AG08396 (cell line): Measurements from ENCODE around the gene MIDN.

ENCODE experiments used
- DNase-seq: peaks from one replicate; pipeline ENCODE4 v3.0.0; 2012; ENCODE audit warnings: low spot score, mixed read lengths

The MIDN gene

DNA sequence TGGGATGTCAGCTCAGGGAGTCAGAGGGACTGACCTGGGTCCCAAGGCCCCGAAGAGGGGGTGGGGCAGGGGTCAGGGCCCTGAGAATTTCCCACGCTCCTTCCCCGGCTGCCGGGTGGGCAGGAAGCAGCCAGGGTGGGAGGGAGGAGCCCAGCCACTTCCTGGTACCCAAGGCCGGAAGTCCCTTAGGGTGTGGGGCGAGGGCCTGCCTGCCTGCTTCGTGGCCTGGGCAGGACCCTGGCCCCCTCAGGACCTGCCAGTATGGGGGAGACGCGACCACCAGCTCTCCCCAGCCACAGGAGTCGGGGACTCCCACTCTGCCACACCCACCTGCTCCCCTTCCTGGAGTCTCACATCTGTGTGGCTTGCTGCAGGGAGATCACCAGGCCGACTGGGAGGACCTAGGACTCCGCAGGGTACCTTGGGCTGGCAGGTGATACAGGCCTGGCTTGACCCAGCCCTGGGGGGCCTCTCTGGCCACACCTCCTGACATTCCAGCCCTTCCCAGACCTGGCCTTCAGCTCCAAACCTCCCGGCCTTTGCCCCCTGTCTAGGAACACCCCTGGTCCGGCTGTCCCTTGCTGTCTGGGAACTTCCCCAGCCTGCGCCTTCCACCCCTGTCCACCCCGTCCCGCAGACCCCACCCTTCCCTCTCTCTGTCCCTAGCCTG is 11.0 kb downstream of the MIDN start:
- DNase-seq = no peak

DNA sequence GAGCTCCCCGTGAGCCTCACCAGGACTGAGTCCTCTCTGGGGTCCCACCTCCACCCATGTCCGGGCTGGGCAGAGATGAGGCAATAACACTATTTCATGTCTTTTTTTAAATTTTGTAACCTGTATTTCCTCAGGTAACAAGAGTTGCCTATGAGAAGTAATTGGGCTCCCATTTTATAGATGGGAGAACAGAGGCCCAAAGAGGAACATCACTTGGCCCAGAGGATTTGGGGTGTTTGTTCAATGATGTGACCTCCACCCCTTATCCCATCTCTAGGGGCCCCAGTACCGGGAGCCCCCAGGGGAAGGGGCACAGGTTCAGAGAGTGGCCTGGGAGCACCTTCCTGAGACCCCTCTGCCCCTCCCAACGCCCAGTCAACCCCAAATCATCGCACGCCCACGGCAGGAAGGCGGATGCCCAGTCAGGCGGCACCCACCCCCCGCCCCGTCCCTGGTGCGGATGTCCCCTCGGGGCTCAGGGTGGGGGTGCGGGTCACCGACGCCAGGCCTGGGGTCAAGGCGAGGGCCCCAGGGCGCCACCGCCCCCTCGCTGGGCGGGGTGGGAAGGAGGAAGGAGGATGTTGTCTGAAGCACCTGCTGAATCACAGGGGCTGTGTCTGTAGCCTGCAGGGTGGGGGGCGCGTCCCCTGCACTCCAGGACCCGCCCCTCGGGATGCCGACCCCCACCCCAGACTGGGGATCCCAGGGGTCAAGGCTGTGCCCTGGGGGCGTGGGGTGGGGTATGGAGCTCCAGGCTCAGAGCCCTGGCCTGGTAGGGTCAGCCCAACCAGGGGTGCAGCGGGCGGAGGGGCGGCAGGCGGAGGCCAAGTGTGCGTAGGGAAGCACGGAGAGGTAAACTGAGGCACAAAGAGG is 11.7 kb downstream of the MIDN start:
- DNase-seq = no peak

DNA sequence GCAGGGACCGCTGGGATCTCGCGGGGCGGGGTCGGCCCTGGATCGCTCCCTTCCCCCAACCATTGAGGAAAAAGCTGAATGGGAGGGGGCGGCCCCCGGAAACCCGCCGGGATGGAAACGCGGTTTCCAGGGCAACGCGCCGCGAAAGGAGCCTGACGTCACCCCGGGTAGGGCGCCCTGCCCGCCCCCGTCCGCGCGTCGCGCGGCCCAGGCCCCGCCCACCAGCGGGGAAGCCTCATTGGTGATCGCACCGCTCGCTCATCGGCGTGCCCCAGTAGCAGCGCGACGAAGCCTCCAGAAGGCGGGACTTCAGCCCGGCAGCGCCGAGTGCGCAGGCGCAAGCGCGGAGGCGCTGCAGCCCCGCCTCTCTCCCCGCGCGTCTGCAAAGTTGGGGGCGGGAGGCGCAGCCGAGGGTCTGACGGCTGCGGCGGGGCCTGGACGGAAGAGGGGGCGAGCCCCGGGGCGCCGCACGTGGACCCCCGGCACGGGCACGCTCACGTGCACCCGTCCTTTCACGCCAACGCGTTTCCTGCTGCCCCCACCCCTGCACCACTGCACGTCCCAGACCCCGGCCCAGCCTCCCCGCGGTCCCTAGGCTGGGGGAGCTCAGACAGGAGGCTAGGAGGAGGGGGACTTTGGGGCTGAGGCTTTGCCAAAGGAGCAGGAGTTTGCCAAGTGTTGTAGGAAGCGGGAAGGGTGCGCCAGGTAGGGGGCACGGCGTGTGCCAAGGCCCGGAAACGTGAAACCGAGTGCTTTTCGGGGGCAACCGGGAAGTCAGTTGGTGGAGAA is 12.6 kb downstream of the MIDN start:
- DNase-seq = peak; percentile 97

DNA sequence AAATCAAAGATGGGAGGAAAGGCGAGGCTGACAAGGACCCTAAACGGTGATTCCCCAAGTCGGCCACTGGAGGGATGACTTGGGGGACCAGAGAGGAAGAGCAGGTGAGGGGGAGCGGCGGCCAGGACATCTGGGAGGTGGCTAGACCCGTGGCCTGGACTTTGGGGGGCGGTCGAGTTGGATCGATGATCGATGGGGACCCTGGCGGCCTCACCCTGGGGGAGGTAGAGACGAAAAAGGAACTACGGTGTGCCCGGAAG is 13.1 kb downstream of the MIDN start:
- DNase-seq = no peak

DNA sequence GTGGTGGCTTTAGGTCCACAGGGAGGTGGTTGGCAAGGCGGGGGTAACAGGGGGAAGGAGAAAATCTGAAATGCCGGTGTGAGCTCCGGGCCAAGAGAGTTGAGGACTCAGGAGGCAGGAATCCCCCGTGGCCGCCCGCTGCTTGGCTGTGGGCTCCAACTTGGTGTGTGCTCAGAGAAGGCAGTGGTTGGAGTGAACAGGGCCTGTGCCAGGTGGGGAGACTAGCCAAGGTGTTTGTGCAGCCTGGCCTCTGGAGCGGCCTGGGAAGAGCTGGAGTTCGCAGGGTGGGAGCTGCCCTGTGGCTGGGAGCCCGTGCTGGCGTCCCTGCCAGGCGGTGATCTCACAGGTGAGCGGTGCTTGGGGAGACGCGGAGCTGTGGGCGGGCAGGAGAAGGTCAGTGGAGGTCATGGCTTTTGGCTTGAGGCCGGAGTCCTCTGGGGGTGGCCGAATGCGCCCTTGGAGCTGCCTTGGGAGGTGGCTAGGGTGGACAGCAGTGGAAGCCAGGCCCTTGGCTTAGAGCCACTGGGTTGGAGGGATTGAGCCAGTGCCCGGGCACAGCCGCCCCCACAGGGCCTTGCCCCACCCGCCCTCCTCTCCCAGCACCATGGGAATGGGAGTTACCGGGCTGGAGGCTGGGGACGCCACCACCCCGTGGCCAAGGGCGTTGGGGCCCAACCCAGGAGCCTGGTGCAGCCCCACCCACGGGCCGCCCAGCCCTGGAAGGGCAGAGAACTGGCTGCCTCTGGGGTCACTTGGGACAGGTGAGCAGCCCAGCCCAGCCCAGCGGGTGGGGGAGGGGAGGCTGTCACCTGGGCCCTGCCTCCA is 13.6 kb downstream of the MIDN start:
- DNase-seq = no peak

DNA sequence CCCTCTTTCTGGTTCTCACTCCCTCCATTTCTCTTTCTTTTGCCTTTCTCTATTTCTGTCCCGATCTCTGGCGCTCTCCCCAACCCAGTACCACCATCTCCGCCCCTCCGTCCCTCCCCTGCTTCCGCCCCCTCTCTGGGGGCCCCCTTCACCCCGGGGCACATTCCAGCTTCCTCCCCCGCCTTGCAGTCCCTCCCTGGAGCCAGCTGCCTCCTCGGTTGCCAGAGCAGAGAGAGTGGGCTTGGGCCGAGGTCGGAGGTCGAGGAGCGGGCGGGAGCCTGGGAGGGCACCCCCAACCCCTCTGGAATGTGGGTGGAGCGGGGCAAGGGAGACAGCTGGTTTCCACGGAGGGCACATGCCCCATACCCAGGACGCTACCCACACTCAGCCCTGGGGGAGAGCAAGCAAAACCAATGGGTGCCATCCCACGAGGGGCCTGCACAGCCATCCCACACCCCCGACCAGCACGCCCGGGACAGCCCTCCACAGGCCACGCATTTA is 14.3 kb downstream of the MIDN start:
- DNase-seq = no peak

DNA sequence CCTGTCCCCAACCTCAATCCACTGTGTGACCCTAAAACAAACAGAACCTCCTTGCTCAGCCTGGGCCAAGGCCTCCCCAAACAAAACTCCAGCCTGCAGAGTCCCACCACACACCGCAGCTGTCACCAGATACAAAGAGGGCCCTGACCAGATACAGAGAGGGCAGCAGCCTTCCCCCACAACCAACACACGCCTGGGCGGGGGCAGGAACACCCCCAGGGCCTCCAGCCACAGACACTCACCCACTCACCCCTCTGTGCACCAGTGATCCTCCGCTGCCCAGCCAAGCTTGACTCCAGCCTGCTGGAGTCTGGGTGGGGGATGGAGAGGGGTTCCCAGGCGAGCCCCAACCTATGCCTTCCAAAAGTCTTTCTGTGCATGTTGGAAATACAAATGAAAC is 14.8 kb downstream of the MIDN start:
- DNase-seq = no peak

DNA sequence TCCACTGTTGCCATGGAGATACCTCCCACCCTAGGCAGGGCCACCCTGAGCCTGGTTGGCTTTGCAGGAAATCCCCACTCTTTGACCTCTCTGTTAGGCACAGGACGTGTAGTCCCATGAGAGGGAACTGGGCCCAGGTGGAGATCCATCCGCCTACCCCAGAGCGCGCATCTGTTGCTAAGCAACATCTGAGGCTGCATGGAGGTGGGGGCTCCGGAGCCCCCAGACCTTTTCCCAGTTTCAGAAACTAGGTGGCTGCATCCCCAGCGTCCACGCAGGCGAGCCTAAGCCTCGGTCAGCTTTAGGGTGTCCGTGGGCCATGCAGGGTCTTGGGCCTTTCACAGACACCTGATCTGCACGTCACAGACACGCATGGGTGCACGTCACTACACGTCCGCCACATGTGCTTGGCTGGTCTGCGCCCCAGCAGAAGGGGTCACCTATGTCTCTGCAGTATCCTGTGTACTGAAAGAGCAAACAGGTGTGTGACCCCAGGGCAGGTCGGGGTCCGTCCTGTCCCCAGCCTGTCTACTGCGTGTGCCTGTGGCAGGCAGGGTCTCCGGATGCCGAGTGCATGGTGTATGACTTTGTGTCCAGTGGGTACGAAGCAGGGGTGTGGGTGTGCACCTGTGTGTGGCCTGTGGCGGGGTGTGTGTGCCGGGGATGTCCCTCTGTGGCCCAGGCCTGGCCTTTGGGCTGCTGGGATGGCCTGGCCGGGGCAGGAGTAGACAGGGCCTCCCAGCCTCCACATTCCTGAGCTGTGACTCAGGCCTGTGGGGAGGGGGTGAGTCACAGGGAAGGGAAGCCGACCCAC is 16.6 kb downstream of the MIDN start:
- DNase-seq = peak; percentile 90

DNA sequence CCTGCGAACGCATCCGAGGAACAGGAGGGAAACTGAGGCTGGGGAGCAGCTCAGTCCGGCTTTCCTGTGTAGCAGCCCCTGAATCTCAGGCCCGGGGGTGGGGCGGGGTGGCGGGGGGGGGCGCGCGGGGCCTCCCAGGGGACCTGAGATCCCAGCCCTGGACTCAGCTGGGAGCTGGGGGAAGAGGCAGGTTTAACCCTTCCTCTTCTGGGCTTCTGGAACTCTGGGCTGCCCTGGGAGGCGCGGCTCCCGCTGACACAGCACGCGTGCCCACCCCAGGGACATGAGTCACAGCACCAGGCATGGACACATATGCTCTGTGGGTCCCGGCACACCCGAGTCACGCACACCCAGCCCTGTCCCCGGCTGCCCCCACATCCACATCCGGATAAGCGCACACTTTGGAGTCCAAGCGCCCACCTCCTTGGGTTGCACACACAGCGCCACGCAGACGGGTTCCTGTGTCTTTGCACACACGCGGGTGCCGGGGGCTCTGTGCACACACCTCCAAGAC is 17.3 kb downstream of the MIDN start:
- DNase-seq = peak; percentile 86

DNA sequence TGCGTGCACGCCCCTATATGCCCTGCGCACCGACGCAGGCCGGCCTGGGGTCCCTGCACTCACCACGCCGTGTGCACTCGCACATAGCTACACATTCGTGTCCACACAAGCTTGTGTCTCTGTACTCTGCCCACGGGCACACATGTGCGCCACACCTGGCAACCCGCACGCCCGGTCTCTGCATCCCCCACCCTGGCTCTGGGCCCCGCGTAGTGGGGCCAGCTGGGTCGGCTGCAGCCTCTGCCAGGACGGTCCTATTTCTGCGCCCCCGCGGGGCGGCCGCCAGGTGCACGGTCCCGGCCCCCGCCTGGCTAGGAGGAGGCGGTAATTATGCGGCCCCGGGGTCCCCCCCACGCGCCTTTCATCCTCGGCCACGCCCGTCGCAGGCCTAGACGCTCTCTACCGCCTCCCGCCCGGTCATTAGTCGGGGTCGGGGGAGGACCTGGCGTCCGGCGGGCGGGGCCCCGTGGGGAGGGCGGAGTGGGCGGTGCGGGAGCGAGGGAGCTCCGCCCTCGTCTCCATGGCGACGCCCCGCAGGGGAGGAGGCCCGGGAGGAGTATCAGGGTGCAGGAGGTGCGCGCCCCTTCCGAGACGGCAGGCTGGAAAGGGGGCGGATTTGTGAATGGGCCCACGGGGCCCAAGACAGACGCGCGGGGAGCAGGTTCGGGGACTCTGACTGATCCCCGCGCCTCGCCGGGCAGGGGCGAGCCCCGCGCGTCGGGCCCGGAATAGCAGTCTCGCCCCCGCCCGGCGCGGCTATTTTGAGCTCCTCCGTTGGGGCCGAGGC is 17.9 kb downstream of the MIDN start:
- DNase-seq = peak; percentile 94

DNA sequence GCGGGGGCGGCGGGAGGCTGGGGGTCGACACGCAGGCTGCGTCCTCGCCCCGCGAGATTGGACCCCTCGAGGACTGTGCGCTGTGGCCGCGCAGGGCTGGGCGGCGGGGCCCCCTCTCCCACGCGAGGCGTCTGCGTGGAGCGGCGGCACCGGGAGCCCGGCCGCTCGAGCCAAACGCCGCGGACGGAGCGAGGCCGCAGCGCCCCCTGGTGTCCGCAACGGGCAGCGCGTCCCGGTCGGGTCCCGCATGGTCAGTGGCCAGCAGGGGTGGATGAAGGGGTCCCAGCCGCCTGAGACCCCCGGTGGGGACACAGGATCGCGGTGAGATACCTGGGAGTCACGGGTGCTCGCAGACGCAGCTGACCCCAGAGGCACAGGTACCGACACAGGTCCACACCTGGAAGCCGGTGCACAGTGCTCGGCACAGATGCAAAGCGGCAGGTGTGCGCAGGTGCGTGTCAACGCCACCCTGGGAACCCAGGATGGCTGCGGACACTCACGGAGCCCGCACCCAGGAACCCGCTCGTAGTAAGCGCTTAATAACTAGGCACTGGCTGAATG is 18.6 kb downstream of the MIDN start:
- DNase-seq = peak; percentile 78

DNA sequence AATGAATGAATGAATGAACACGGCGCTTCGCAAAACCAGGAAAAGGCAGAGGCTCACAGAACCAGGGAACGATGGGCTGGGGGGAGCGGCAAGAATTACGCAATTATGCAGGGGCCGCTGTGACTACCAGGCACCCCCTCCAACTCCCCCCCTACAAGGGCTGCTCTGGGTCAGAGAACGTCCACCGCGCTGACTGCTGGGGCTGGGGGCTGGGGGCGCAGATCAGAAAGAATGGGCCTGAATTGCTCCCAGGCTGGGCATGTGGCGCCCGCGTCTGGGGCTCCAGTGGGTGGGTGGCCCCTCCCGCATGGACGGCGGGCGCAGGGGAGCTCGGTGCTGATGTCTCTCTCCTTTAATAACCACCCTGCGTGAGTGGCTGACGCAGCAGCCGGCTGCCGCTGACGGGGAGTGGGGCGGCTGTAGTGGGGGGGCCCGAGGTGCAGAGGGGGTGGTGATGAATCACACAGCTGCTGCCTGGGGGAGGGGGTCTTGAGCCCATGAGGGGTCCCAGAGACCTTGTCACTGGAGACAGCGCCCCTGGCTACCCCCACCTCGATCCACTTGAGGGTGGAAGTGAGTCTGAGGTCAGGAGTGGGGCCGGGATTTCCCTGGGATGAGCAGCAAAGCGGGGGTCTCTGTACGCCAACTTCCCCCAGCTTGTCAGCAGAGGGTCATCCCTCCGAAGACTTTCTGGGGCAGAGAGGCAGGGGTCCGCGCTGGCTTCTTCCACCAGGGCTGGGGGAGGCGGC is 19.3 kb downstream of the MIDN start:
- no peak for DNase-seq

DNA sequence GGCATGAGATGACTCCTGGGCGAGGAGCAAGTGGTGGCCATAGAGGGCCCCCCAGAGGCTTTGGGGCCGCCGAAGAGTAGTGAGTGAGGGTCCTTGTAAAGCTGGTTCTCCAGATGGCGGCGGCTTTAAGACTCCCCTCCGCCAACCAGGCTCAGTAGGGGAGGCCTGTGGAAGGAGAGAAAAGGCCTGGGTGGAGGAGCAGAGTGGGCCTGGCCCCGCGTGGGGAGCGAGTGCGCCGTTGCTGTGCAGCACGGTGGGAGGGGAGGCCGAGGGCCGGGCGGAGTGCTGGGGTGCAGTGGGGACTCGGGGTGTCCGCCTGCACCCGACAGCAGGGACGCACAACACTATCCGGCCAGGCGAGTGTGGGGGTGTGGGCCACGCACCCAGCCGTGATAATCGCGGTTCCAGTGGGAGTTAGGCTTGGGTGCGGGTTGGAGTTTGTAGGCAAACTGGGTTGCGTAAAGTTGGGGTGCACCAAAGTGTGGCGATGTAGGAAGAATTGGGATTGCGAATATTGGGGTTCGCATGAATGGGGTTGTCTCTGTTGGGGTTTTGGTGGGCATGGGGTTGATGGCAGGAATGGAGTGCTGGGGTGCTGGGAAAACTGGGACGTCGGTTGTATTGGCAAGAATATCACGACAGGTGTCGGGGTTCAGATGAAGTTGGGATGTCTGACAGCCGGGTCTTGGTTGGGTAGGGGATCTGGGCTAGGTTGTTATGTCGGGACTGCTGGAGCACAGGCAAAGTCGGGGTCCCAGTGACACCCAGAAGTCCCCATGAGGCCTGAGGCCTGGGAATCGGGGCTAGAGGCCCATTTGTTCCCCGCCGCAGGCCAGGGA is 20.1 kb downstream of the MIDN start:
- DNase-seq = no peak

DNA sequence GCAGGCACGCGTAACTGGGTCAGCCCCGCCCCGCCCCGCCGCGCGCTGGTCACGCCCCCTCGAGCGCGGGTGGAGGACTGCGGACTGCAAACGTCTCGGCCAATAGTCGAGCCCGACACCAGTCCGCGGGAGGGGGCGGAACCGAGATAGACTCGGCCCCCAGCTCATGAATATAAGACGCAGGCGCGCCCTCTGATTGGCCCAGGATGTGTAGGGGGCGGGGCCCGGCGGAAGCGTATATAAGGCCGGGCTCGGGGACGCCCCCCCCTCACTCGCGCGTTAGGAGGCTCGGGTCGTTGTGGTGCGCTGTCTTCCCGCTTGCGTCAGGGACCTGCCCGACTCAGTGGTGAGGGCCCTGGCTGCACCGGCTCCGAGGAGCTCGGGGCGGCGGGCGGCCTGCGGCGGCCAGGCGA is 20.7 kb downstream of the MIDN start, which contains the start of gene CIRBP:
Gene CIRBP, plus strand, starts transcription at position 268 of the 413 bp plus-strand sequence. CDS start 1,602 bp downstream, outside the sequence.
- peak; percentile 99 for DNase-seq

DNA sequence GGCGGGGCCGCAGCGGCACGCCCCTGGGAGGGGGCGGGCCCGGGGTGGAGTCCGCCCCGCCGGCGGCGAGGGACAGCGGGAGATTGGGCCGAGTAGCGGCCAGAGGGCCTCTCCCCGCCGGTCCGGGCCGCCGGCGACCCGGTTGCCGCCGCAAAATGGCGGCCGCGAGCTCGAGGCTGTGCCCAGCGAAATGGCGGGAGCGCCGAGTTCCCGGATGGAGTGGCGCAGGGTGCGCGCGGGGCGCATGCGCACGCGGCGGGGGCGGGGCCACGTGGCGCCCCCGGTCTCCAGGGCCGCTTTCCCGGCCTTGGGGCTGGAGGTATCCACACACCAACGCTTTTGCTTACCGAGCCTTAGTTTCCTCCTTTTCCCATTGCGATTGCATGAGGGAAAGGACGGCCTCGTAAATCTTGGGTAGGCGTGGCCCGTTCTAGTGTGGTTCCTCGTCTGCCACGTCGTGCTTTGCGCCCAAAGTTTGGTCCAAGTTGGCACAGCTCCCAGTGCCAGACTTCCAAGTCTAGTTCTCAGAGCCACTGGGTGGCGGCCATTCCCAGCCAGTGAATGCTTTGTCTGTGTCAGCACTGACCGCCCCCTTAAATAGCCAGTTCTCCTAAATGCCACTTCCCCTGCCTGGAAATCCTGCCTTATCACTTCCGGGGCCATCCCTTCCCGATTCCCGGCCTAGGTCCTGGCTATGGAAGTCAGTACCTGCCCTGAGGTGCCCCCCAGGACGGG is 21.3 kb downstream of the MIDN start:
- DNase-seq = peak; percentile 94

DNA sequence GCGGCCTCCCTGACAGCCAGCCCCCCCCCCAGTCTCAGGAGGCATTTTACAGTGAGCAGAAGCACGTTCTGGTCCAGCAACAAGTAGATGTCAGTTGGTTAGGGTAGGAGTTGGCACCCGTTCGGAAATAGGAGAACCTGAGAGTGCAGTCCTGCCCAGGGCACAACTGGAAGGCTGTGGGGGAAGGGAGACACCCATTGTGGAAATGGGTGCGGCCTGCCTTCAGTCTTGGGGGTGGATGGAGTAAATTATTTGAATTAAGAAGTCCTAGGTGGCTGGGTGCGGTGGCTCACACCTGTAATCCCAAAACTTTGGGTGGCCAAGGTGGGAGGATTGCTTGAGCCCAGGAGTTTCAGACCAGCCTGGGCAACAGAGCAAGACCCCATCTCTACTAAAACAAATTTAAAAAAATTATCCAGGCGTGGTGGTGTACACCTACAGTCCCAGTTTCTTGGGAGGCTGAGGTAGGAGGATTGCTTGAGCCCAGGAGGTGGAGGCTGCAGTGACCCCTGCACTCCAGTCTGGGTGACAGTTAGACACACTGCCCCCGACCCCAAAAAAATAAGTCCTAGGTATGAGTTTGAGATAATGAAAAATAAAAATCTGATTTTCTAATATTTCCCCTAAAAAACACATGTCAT is 21.9 kb downstream of the MIDN start:
- no peak for DNase-seq
